Fibroblast of skin of scalp (primary cell): ENCODE data around the gene PRR13.

ENCODE experiments used
- DNase-seq: peaks from one replicate; pipeline ENCODE4 v3.0.0-alpha.2; 2013

Gene PRR13

DNA sequence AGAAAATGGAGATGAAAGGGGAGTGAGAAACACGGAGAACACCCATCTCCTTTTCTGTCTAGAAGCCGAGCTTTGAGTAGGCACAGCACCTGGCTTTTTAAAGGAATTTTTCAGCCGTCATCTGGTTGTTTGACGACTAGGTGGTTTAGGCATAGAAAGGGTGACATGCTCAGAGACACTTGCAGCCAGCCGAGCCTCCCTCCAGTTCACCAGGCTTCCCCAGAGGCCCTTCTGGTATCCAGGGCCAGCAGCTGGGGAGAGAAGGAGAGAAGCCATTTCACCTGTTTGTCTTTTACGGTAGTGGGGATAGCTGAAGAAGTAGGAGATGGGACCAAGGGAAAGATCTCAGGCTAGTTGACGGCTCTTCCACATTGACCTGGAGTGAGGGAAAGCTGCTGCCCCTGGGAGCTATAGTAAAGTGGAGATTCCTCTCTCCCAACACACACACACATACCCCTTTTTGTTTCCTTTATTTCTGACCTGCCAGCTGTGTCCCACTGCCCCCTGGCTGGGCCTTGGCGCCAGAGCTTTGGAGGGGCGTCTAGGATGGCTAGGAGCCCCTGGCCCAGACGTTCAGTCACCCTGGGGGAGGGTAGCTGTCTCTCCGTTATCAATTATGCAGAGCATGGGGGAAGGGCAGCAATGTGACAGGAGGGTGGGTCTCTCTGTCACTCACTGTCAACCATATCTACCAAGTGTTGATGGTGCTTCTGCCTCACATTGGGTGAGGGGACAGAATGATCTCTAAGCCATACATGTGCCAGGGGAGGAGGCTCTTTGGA is 52.3 kb downstream of the PRR13 start:
- DNase-seq, result no peak
